ENCODE results near the gene SLC4A5.
A peak's percentile ranks its signal among the peaks of the same experiment; 100 is the strongest.
"Not testable (repeated sequence)": the region's sequence is repeated elsewhere in the genome, so short reads cannot be mapped to it uniquely, and the experiment has no call there.

Gene SLC4A5

DNA sequence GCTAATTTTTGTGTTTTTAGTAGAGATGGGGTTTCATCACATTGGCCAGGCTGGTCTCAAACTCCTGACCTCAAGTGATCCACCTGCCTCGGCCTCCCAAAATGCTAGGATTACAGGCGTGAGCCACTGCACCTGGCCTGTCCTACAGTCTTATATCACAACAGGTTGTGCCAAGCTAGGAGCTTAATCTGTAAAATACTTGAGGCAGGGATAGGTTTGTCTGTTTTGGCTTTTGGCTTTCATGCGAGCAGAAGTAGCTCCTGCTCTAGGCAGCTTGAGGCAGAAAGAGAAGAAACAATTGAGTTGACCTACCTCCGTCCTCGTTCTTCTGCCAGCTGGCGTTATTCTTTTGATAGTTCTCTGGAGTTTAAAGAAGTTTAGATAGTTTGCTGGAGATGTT is 127.4 kb downstream of the SLC4A5 start:
- H3K4me3 ChIP-seq (ENCODE audit: low read length in 2 of 2); H3K9ac ChIP-seq (ENCODE audit: low read depth in 1 of 2, low read length in 2 of 2); H3K9me3 ChIP-seq (ENCODE audit: control insufficient read depth in 2 of 2, low read length in 2 of 2); H3K27ac ChIP-seq (ENCODE audit: low read depth in 2 of 2, low read length in 2 of 2); H3K4me1 ChIP-seq (ENCODE audit: control insufficient read depth in 2 of 2, insufficient read depth in 2 of 2, low read length in 2 of 2); H3K27me3 ChIP-seq (ENCODE audit: control insufficient read depth in 2 of 2, insufficient read depth in 2 of 2, low read length in 2 of 2): not testable (repeated sequence)
- peaks cover 18 to 29% of the 10 kb centered on the region in 2 donors for H3K36me3 ChIP-seq (ENCODE audit: control insufficient read depth in 2 of 2, insufficient read depth in 2 of 2, low read length in 2 of 2)

DNA sequence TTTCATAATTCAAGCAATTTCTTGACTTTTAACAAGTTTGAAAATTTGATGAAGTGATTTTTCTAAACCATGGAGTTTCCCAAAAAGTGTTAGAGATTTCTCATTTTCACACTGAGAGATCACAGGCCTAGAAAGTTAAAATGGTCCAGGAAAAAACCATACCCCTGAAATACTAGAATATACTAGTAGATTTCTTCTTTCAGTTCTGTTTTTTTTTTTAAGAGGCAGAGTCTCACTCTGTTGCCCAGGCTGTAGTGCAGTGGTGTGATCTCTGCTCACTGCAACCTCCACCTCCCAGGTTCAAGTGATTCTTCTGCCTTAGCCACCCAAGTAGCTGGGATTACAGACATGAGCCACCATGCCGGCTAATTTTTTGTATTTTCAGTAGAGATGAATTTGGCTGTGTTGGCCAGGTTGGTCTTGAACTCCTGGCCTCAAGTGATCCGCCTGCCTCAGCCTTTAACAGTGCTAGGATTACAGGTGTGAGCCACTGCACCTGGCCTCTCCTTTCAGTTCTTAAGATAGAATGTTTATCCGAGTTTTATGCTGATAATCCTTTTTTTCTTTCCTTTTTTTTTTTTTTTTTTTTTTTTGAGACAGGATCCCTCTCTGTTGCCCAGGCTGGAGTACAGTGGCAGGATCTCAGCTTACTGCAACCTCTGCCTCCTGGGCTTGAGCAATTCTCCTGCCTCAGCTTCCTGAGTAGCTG is 130.4 kb downstream of the SLC4A5 start:
- H3K36me3 ChIP-seq (ENCODE audit: control insufficient read depth in 2 of 2, insufficient read depth in 2 of 2, low read length in 2 of 2): peaks cover 26 to 44% of the 10 kb centered on the region in 2 donors
- H3K27me3 ChIP-seq (ENCODE audit: control insufficient read depth in 2 of 2, insufficient read depth in 2 of 2, low read length in 2 of 2): no peaks in the 10 kb centered on the region
- H3K9ac ChIP-seq (ENCODE audit: low read depth in 1 of 2, low read length in 2 of 2): no peak overlapping the region
- no peaks in the 10 kb centered on the region for H3K9me3 ChIP-seq (ENCODE audit: control insufficient read depth in 2 of 2, low read length in 2 of 2)
- no peaks in the 10 kb centered on the region for H3K4me1 ChIP-seq (ENCODE audit: control insufficient read depth in 2 of 2, insufficient read depth in 2 of 2, low read length in 2 of 2)
- H3K4me3 ChIP-seq (ENCODE audit: low read length in 2 of 2): no peak overlapping the region
- no peak overlapping the region for H3K27ac ChIP-seq (ENCODE audit: low read depth in 2 of 2, low read length in 2 of 2)

DNA sequence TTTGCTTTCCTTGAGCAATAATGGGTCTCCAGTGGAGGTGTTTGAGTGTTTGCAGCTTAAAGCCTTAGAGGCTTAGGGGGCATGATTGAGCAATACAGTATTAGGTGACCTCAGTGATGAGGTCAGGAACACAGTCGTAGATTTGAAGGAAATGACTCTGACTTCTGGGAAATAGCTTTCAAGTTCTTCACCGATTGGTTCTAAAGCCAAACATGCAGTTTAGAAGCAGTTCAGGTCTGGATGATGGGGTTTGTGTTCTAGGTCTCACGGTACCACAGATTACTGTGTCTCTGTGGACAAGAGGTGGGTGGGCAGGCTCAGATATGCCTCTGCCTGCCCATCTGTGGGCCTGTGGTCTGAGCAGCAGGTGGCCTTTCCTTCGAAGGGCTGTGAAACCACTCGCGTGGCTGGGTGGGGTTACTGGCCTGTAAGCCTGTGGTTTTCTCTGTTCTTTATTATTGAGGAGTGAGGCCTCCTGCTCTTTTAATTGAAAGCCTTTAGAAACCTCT is 137.0 kb downstream of the SLC4A5 start:
- H3K36me3 ChIP-seq (ENCODE audit: control insufficient read depth in 2 of 2, insufficient read depth in 2 of 2, low read length in 2 of 2): peaks cover 14 to 19% of the 10 kb centered on the region in 2 donors
- H3K9ac ChIP-seq (ENCODE audit: low read depth in 1 of 2, low read length in 2 of 2): peak overlapping the region; percentile 25 to 58
- H3K27ac ChIP-seq (ENCODE audit: low read depth in 2 of 2, low read length in 2 of 2): peak overlapping the region; percentile 76 to 78
- H3K4me3 ChIP-seq (ENCODE audit: low read length in 2 of 2): peak overlapping the region in 1 of 2 donors; percentile 34
- no peaks in the 10 kb centered on the region for H3K27me3 ChIP-seq (ENCODE audit: control insufficient read depth in 2 of 2, insufficient read depth in 2 of 2, low read length in 2 of 2)
- H3K9me3 ChIP-seq (ENCODE audit: control insufficient read depth in 2 of 2, low read length in 2 of 2): no peaks in the 10 kb centered on the region
- H3K4me1 ChIP-seq (ENCODE audit: control insufficient read depth in 2 of 2, insufficient read depth in 2 of 2, low read length in 2 of 2): peaks cover 21 to 25% of the 10 kb centered on the region in 2 donors

DNA sequence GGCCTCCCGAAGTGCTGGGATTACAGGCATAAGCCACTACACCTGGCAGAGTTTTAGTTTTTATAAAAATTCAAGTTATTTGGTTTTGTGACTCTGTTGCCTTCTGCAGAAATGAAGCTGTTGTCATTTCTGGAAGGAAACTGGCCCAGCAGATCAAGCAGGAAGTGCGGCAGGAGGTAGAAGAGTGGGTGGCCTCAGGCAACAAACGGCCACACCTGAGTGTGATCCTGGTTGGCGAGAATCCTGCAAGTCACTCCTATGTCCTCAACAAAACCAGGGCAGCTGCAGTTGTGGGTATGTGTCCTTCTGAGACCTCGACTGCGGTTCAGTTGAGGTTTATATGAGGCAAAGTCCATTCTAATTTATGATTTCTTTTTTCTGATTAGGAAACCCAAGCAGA is 137.6 kb downstream of the SLC4A5 start:
- H3K4me1 ChIP-seq (ENCODE audit: control insufficient read depth in 2 of 2, insufficient read depth in 2 of 2, low read length in 2 of 2): peaks cover 21 to 25% of the 10 kb centered on the region in 2 donors
- peak overlapping the region in 1 of 2 donors; percentile 34 for H3K4me3 ChIP-seq (ENCODE audit: low read length in 2 of 2)
- no peaks in the 10 kb centered on the region for H3K27me3 ChIP-seq (ENCODE audit: control insufficient read depth in 2 of 2, insufficient read depth in 2 of 2, low read length in 2 of 2)
- peak overlapping the region; percentile 78 to 84 for H3K27ac ChIP-seq (ENCODE audit: low read depth in 2 of 2, low read length in 2 of 2)
- peak overlapping the region in 1 of 2 donors; percentile 52 for H3K9ac ChIP-seq (ENCODE audit: low read depth in 1 of 2, low read length in 2 of 2)
- peaks cover 9 to 15% of the 10 kb centered on the region in 2 donors for H3K36me3 ChIP-seq (ENCODE audit: control insufficient read depth in 2 of 2, insufficient read depth in 2 of 2, low read length in 2 of 2)
- H3K9me3 ChIP-seq (ENCODE audit: control insufficient read depth in 2 of 2, low read length in 2 of 2): no peaks in the 10 kb centered on the region

DNA sequence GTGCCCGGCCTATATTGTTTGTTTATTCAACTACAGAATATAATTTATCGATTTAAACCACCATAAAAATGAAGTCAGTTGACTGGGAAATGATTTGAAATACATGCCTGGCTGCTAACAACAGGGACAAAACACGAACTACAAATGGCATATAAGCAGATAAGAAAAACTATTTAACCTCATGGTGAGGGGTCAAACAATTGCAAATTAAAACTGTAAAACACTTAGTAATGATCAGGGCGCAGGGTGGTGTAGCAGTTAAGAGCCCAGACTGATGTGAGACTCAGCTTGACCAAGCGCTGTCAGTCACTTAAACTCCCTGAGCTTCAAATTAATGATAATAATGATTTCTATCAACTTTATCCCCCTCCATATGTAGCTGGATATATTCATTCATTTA is 138.1 kb downstream of the SLC4A5 start:
- H3K4me1 ChIP-seq (ENCODE audit: control insufficient read depth in 2 of 2, insufficient read depth in 2 of 2, low read length in 2 of 2): peaks cover 21 to 25% of the 10 kb centered on the region in 2 donors
- no peaks in the 10 kb centered on the region for H3K27me3 ChIP-seq (ENCODE audit: control insufficient read depth in 2 of 2, insufficient read depth in 2 of 2, low read length in 2 of 2)
- peak overlapping the region in 1 of 2 donors; percentile 52 for H3K9ac ChIP-seq (ENCODE audit: low read depth in 1 of 2, low read length in 2 of 2)
- H3K4me3 ChIP-seq (ENCODE audit: low read length in 2 of 2): peak overlapping the region in 1 of 2 donors; percentile 13
- peak overlapping the region; percentile 75 to 84 for H3K27ac ChIP-seq (ENCODE audit: low read depth in 2 of 2, low read length in 2 of 2)
- no peaks in the 10 kb centered on the region for H3K9me3 ChIP-seq (ENCODE audit: control insufficient read depth in 2 of 2, low read length in 2 of 2)
- peaks cover 9 to 15% of the 10 kb centered on the region in 2 donors for H3K36me3 ChIP-seq (ENCODE audit: control insufficient read depth in 2 of 2, insufficient read depth in 2 of 2, low read length in 2 of 2)

DNA sequence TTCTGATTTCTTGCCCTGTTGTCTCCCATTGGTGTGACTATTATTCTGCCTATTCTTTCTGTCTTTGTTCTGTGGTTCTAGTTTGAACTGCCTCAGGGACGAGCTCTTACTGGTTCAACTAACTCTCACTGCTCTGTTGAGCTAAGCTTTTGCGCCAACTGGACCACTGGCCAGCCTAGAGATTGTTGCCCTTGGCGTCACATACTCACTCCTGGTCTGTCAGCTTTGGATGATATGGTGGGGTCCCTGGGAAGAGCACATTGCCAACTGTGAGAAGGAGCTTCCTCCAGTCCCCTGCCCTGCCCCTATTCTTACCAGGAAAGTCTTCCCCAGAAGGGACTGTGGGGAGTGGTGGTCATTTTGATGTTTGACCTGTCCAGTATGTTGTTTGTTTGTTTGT is 138.8 kb downstream of the SLC4A5 start:
- Histone ChIP-seq H3K4me1 (ENCODE audit: control insufficient read depth in 2 of 2, insufficient read depth in 2 of 2, low read length in 2 of 2) (peaks cover 24 to 30% of the 10 kb centered on the region in 2 donors), H3K9ac (ENCODE audit: low read depth in 1 of 2, low read length in 2 of 2) (no peak overlapping the region), H3K27me3 (ENCODE audit: control insufficient read depth in 2 of 2, insufficient read depth in 2 of 2, low read length in 2 of 2) (no peaks in the 10 kb centered on the region), H3K27ac (ENCODE audit: low read depth in 2 of 2, low read length in 2 of 2) (peak overlapping the region; percentile 75 to 84), H3K4me3 (ENCODE audit: low read length in 2 of 2) (no peak overlapping the region), H3K9me3 (ENCODE audit: control insufficient read depth in 2 of 2, low read length in 2 of 2) (no peaks in the 10 kb centered on the region), H3K36me3 (ENCODE audit: control insufficient read depth in 2 of 2, insufficient read depth in 2 of 2, low read length in 2 of 2) (peaks cover 8 to 9% of the 10 kb centered on the region in 2 donors)

DNA sequence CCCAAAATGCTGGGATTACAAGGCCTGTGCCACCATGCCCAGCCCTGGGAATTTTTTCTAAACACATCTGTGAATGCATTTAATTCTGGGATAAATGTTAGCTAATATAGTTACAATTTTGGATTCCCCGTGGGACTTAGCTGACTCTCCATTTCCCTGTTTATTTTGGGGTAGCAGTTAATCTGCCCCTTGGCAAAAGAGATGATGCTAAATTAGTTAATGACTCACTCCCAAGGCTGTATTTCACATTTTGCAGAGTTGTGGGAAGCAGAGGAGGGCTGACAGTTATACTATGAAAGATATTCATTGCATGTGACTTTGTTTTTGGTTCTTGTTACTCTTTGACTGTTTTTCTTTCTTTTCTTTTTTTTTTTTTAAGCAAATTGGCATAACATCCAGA is 141.6 kb downstream of the SLC4A5 start:
- H3K27ac ChIP-seq (ENCODE audit: low read depth in 2 of 2, low read length in 2 of 2): peak overlapping the region in 1 of 2 donors; percentile 18
- H3K36me3 ChIP-seq (ENCODE audit: control insufficient read depth in 2 of 2, insufficient read depth in 2 of 2, low read length in 2 of 2): no peaks in the 10 kb centered on the region
- H3K4me3 ChIP-seq (ENCODE audit: low read length in 2 of 2): no peak overlapping the region
- H3K9me3 ChIP-seq (ENCODE audit: control insufficient read depth in 2 of 2, low read length in 2 of 2): no peaks in the 10 kb centered on the region
- no peak overlapping the region for H3K9ac ChIP-seq (ENCODE audit: low read depth in 1 of 2, low read length in 2 of 2)
- H3K4me1 ChIP-seq (ENCODE audit: control insufficient read depth in 2 of 2, insufficient read depth in 2 of 2, low read length in 2 of 2): peaks cover 22 to 31% of the 10 kb centered on the region in 2 donors
- no peaks in the 10 kb centered on the region for H3K27me3 ChIP-seq (ENCODE audit: control insufficient read depth in 2 of 2, insufficient read depth in 2 of 2, low read length in 2 of 2)

DNA sequence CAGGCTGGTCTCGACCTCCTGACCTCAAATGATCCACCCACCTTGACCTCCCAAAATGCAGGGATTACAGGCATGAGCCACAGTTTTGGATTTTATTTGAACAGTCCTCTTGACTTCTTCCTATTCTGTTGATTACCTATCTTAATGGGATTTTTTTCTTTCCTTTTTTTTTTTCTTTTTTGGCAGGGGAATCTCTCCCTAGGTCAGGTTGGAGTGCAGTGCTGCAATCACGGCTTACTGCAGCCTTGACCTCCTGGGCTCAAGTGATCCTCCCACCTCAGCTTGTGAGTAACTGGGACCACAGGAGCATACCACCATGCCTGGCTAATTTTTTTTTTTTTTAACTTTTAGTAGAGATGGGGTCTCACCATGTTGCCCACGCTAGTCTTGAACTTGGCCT is 142.0 kb downstream of the SLC4A5 start:
- no peaks in the 10 kb centered on the region for H3K27me3 ChIP-seq (ENCODE audit: control insufficient read depth in 2 of 2, insufficient read depth in 2 of 2, low read length in 2 of 2)
- H3K9ac ChIP-seq (ENCODE audit: low read depth in 1 of 2, low read length in 2 of 2): no peak overlapping the region
- H3K4me1 ChIP-seq (ENCODE audit: control insufficient read depth in 2 of 2, insufficient read depth in 2 of 2, low read length in 2 of 2): peaks cover 18 to 27% of the 10 kb centered on the region in 2 donors
- H3K9me3 ChIP-seq (ENCODE audit: control insufficient read depth in 2 of 2, low read length in 2 of 2): no peaks in the 10 kb centered on the region
- no peak overlapping the region for H3K4me3 ChIP-seq (ENCODE audit: low read length in 2 of 2)
- H3K36me3 ChIP-seq (ENCODE audit: control insufficient read depth in 2 of 2, insufficient read depth in 2 of 2, low read length in 2 of 2): no peaks in the 10 kb centered on the region
- peak overlapping the region in 1 of 2 donors; percentile 18 for H3K27ac ChIP-seq (ENCODE audit: low read depth in 2 of 2, low read length in 2 of 2)

DNA sequence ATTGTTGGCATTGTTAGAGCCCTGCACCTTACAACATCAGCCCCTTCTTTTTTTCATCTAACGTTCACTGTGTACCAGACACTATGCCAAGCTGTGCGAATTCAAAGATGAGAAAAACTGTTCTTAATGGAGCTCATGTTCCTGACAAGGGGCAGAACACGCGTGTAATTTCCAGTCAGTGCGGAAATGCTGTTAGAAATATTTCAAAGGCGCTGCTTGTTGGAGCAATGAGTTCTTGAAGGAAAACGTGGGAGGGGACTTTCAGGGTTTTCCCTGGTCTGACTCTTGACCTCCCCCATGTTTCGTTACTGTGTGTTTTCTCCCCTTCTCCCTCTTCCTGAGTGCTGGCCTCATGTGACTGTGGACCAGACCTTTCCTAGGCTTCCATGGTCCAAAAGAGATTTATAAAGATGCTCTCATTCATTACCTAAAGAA is 143.3 kb downstream of the SLC4A5 start:
- no peaks in the 10 kb centered on the region for H3K9me3 ChIP-seq (ENCODE audit: control insufficient read depth in 2 of 2, low read length in 2 of 2)
- no peaks in the 10 kb centered on the region for H3K27me3 ChIP-seq (ENCODE audit: control insufficient read depth in 2 of 2, insufficient read depth in 2 of 2, low read length in 2 of 2)
- H3K36me3 ChIP-seq (ENCODE audit: control insufficient read depth in 2 of 2, insufficient read depth in 2 of 2, low read length in 2 of 2): no peaks in the 10 kb centered on the region
- no peak overlapping the region for H3K27ac ChIP-seq (ENCODE audit: low read depth in 2 of 2, low read length in 2 of 2)
- H3K4me3 ChIP-seq (ENCODE audit: low read length in 2 of 2): peak overlapping the region; percentile 68 to 89
- H3K9ac ChIP-seq (ENCODE audit: low read depth in 1 of 2, low read length in 2 of 2): peak overlapping the region; percentile 83 to 89
- H3K4me1 ChIP-seq (ENCODE audit: control insufficient read depth in 2 of 2, insufficient read depth in 2 of 2, low read length in 2 of 2): peaks cover 10 to 15% of the 10 kb centered on the region in 2 donors

DNA sequence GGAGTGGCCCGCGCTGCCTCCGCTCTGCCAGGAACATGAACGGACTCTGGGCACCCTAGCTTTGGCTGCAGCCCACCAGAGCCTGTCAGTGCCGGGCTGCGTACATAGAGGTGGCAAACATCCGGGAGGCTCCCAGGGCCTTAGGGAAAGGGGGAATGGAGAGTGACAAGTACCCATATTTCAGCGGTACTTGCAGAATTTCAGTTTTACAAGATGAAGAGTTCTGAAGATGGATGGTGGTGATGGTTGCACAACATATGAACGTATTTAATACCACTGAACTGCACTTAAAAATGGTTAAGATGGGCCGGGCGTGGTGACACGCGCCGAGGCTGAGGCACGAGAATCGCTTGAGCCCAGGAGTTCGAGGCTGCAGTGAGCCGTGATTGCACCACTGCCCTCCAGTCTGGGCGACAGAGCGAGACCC is 143.9 kb downstream of the SLC4A5 start:
- H3K27me3 ChIP-seq (ENCODE audit: control insufficient read depth in 2 of 2, insufficient read depth in 2 of 2, low read length in 2 of 2): no peaks in the 10 kb centered on the region
- H3K4me3 ChIP-seq (ENCODE audit: low read length in 2 of 2): peak overlapping the region; percentile 68 to 89
- peaks cover 6 to 10% of the 10 kb centered on the region in 2 donors for H3K4me1 ChIP-seq (ENCODE audit: control insufficient read depth in 2 of 2, insufficient read depth in 2 of 2, low read length in 2 of 2)
- no peaks in the 10 kb centered on the region for H3K36me3 ChIP-seq (ENCODE audit: control insufficient read depth in 2 of 2, insufficient read depth in 2 of 2, low read length in 2 of 2)
- peak overlapping the region; percentile 83 to 89 for H3K9ac ChIP-seq (ENCODE audit: low read depth in 1 of 2, low read length in 2 of 2)
- no peaks in the 10 kb centered on the region for H3K9me3 ChIP-seq (ENCODE audit: control insufficient read depth in 2 of 2, low read length in 2 of 2)
- peak overlapping the region; percentile 94 to 96 for H3K27ac ChIP-seq (ENCODE audit: low read depth in 2 of 2, low read length in 2 of 2)

All from mucosa of rectum (tissue), 2 donors.